CD4-positive, alpha-beta T cell treated with Interleukin-4 for 4 hours (primary cell): Measurements from ENCODE around the gene POU6F2.
"Not testable (repeated sequence)": the region's sequence is repeated elsewhere in the genome, so short reads cannot be mapped to it uniquely, and the experiment has no call there.

Experiments
- DNase-seq: peaks from one replicate; pipeline ENCODE4 v3.0.0-alpha.2; 2020

Gene POU6F2

GRCh38 chr7:39317896-39318295 is 340.2 kb downstream of the POU6F2 start:
- no peak for DNase-seq

GRCh38 chr7:39321245-39321644 is 343.5 kb downstream of the POU6F2 start:
- no peak for DNase-seq

- no peak for DNase-seq
Observed at GRCh38 chr7:39321909-39322498, 344.3 kb downstream of the POU6F2 start.

- no peak for DNase-seq
Observed at GRCh38 chr7:39324139-39324760, 346.5 kb downstream of the POU6F2 start.

GRCh38 chr7:39331607-39332006 is 353.9 kb downstream of the POU6F2 start:
- DNase-seq: not testable (repeated sequence)

GRCh38 chr7:39332142-39332541 is 354.4 kb downstream of the POU6F2 start:
- DNase-seq: no peak

GRCh38 chr7:39333701-39334100 is 356.0 kb downstream of the POU6F2 start:
- no peak for DNase-seq

GRCh38 chr7:39336442-39336841 is 358.7 kb downstream of the POU6F2 start:
- no peak for DNase-seq

- DNase-seq: no peak
Observed at GRCh38 chr7:39338716-39339115, 361.0 kb downstream of the POU6F2 start.

GRCh38 chr7:39339591-39339990 is 361.9 kb downstream of the POU6F2 start:
- no peak for DNase-seq

GRCh38 chr7:39341083-39341482 is 363.4 kb downstream of the POU6F2 start:
- DNase-seq: no peak

GRCh38 chr7:39342763-39343162 is 365.1 kb downstream of the POU6F2 start:
- no peak for DNase-seq

- no peak for DNase-seq
Observed at GRCh38 chr7:39349452-39350123, 371.9 kb downstream of the POU6F2 start.

GRCh38 chr7:39353615-39354376 is 376.1 kb downstream of the POU6F2 start:
- no peak for DNase-seq

GRCh38 chr7:39355664-39356063 is 378.0 kb downstream of the POU6F2 start:
- DNase-seq: no peak

- no peak for DNase-seq
Observed at GRCh38 chr7:39356172-39356925, 378.6 kb downstream of the POU6F2 start.

- no peak for DNase-seq
Observed at GRCh38 chr7:39357648-39358047, 379.9 kb downstream of the POU6F2 start.

- no peak for DNase-seq
Observed at GRCh38 chr7:39360038-39360437, 382.3 kb downstream of the POU6F2 start.

GRCh38 chr7:39360766-39361165 is 383.1 kb downstream of the POU6F2 start:
- no peak for DNase-seq

GRCh38 chr7:39365751-39366295 is 388.1 kb downstream of the POU6F2 start:
- no peak for DNase-seq

- no peak for DNase-seq
Observed at GRCh38 chr7:39367451-39367850, 389.7 kb downstream of the POU6F2 start.

GRCh38 chr7:39367943-39368342 is 390.2 kb downstream of the POU6F2 start:
- DNase-seq: no peak

- DNase-seq: no peak
Observed at GRCh38 chr7:39372383-39372782, 394.7 kb downstream of the POU6F2 start.
